H1 (cell line): ENCODE results near the gene SLC25A47.

ENCODE experiments used
- CEBPB ChIP-seq: IDR thresholded peaks from 2 replicates; pipeline ENCODE4 v1.6.1; 2012; ENCODE audit warnings: low read depth, low read length
- EZH2 ChIP-seq: fragments of 200-600 bp; sonication (generic); IDR thresholded peaks from 2 replicates; pipeline ENCODE4 v1.7.1; 2012; ENCODE audit warnings: low read depth, mild to moderate bottlenecking, moderate library complexity, low read length, inconsistent platforms; ENCODE audit not compliant: severe bottlenecking
- JUN ChIP-seq: IDR thresholded peaks from 2 replicates; pipeline ENCODE4 v1.6.1; 2011; ENCODE audit warnings: low read depth, mild to moderate bottlenecking, improper control_type of control experiment, low read length
- JUND ChIP-seq: IDR thresholded peaks from 2 replicates; pipeline ENCODE4 v1.6.1; 2011; ENCODE audit warnings: mild to moderate bottlenecking, improper control_type of control experiment, low read length
- POLR2A ChIP-seq, 2 experiments: IDR thresholded peaks; 1 replicate in 1 of 2; 2 replicates in 1 of 2; pipeline ENCODE4 v1.6.1; 2011; ENCODE audit warnings: low read depth in 2 of 2, low read length in 2 of 2, mild to moderate bottlenecking in 2 of 2; ENCODE audit errors: control extremely low read depth in 1 of 2
- POU5F1 ChIP-seq: IDR thresholded peaks from 2 replicates; pipeline ENCODE4 v1.6.1; 2011; ENCODE audit warnings: low read depth, mild to moderate bottlenecking, low read length, moderate library complexity
- RNF2 ChIP-seq: fragments of 200-900, 300-1000 bp; sonication (generic); IDR thresholded peaks from 2 replicates; pipeline ENCODE4 v1.7.1; 2016; ENCODE audit warnings: borderline replicate concordance, low read depth, mild to moderate bottlenecking, antibody characterized with exemption, low read length; ENCODE audit not compliant: poor library complexity, severe bottlenecking; ENCODE audit errors: missing control alignments
- SIRT6 ChIP-seq: IDR thresholded peaks from one replicate; pipeline ENCODE4 v1.7.1; 2012; ENCODE audit warnings: low read length, inconsistent platforms
- SUZ12 ChIP-seq: fragments of 200-600 bp; sonication (generic); IDR thresholded peaks from 2 replicates; pipeline ENCODE4 v1.6.1; 2012; ENCODE audit warnings: mild to moderate bottlenecking, inconsistent platforms, low read length, moderate library complexity, mixed read lengths
- TAF1 ChIP-seq: IDR thresholded peaks from 2 replicates; pipeline ENCODE4 v1.6.1; 2011; ENCODE audit warnings: mild to moderate bottlenecking, low read depth, low read length
- YY1 ChIP-seq: IDR thresholded peaks from 2 replicates; pipeline ENCODE4 v1.6.1; 2011; ENCODE audit warnings: low read depth, mild to moderate bottlenecking, low read length
- TF ChIP-seq, protein P1 (sequence below), 3 experiments: IDR thresholded peaks; 1 replicate in 2 of 3; 2 replicates in 1 of 3; pipeline versions ENCODE4 v1.5.1 to v1.6.1; 2011; ENCODE audit warnings: low read length in 3 of 3, mild to moderate bottlenecking in 3 of 3, inconsistent platforms in 2 of 3, low read depth in 1 of 3, moderate library complexity in 1 of 3; ENCODE audit not compliant: insufficient read depth in 1 of 3; ENCODE audit errors: control extremely low read depth in 1 of 3

DNA sequence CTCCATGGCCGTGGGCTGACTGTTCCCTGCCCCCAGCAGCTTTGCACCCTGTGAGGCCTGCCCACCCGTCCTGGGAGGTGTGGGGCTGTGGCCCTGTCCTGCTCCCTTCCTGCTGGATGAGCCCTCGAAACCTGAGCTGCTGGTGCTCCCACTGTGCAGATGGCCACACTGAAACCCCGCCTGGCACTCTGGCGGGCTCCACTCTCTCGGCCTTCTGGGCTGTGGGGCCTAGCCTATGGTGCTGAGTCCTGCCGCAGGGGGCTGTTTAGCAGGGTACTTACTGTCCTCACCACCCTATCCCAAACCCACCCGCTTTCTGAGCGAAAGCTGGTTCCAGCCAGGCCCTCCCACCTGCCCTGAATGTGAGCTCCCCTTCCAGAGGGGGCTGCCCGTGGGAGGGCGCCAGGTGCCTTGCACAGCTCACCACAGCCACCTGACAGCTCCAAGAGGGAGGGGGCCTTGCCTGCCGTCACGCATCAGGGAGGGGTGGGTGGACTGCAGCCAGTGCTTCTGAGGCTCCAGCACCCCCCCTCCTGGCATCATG lies 7.3 kb downstream of the SLC25A47 start:
- TF ChIP-seq, protein P1, sequence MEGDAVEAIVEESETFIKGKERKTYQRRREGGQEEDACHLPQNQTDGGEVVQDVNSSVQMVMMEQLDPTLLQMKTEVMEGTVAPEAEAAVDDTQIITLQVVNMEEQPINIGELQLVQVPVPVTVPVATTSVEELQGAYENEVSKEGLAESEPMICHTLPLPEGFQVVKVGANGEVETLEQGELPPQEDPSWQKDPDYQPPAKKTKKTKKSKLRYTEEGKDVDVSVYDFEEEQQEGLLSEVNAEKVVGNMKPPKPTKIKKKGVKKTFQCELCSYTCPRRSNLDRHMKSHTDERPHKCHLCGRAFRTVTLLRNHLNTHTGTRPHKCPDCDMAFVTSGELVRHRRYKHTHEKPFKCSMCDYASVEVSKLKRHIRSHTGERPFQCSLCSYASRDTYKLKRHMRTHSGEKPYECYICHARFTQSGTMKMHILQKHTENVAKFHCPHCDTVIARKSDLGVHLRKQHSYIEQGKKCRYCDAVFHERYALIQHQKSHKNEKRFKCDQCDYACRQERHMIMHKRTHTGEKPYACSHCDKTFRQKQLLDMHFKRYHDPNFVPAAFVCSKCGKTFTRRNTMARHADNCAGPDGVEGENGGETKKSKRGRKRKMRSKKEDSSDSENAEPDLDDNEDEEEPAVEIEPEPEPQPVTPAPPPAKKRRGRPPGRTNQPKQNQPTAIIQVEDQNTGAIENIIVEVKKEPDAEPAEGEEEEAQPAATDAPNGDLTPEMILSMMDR (IDR thresholded peaks at IDR 0.05; ENCODE audit: control extremely low read depth in 1 of 3, insufficient read depth in 1 of 3, low read depth in 1 of 3, low read length in 3 of 3) = no peak
- TF ChIP-seq JUND = no peak
- TF ChIP-seq POU5F1 = no peak
- TF ChIP-seq SUZ12 = no peak
- TF ChIP-seq YY1 = no peak
- TF ChIP-seq POLR2A (IDR thresholded peaks at IDR 0.05; ENCODE audit: control extremely low read depth in 1 of 2, low read depth in 2 of 2, low read length in 2 of 2) = no peak
- TF ChIP-seq EZH2 = no peak
- TF ChIP-seq JUN = no peak
- no peak for TF ChIP-seq CEBPB
- TF ChIP-seq SIRT6 = no peak
- no peak for TF ChIP-seq RNF2
- TF ChIP-seq TAF1 = no peak
